Cardiac muscle cell (in vitro differentiated cells and primary cell): ENCODE results near the gene PRKX. TPM values are rescaled to one million over a fixed set of nuclear protein-coding genes. Genes with fewer than 3 reads are reported as not detected.
"Not testable (repeated sequence)": the region's sequence is repeated elsewhere in the genome, so short reads cannot be mapped to it uniquely, and the experiment has no call there.

ENCODE experiments used
- DNase-seq, 2 donors: peaks; one replicate each; pipeline versions ENCODE4 v3.0.0 to v3.0.0-alpha.2; 2010 to 2017; ENCODE audit warnings: low read depth in 1 of 2, low spot score in 1 of 2
- H3K27ac ChIP-seq: fragments of 200-600 bp; sonication (generic); 2 replicates; pipeline ENCODE4 v1.5.1; 2016
- H3K27me3 ChIP-seq: fragments of 200-600 bp; sonication (generic); 2 replicates; pipeline ENCODE4 v1.6.0; 2016; ENCODE audit warnings: control low read depth
- H3K36me3 ChIP-seq: fragments of 200-600 bp; sonication (generic); 2 replicates; pipeline ENCODE4 v1.5.1; 2016; ENCODE audit warnings: control low read depth
- H3K4me1 ChIP-seq: fragments of 200-600 bp; sonication (generic); 2 replicates; pipeline ENCODE4 v1.8.1; 2017; ENCODE audit warnings: low read depth, mild to moderate bottlenecking, mixed run types
- H3K4me3 ChIP-seq: fragments of 200-600 bp; sonication (generic); 2 replicates; pipeline ENCODE4 v1.5.1; 2016; ENCODE audit warnings: mild to moderate bottlenecking
- H3K9me3 ChIP-seq: fragments of 200-600 bp; sonication (generic); 2 replicates; pipeline ENCODE4 v1.5.1; 2017; ENCODE audit warnings: low read depth, mild to moderate bottlenecking, control low read depth
- polyA plus RNA-seq: library from polyadenylated mRNA; unstranded; fragments of >200 nt; fragmentation: Nextera tagmentation; extraction: Ambion mirVana; gene quantifications from 2 replicates; pipeline ENCODE4 v1.2.1, GENCODE V29; 2016
- total RNA-seq: library from RNA; depleted of rRNA; stranded (reverse); fragments of >200 nt; gene quantifications from 2 replicates; pipeline ENCODE4 v1.2.3, GENCODE V29; 2016
- TF ChIP-seq, protein P1 (sequence below): IDR thresholded peaks from 2 replicates; pipeline ENCODE4 v1.5.1; 2012; ENCODE audit warnings: low read depth, mild to moderate bottlenecking, low read length

The PRKX gene
- total and polyA plus RNA-seq, 2 experiments from 2014 or later: 8.4 to 12.2 TPM

DNA sequence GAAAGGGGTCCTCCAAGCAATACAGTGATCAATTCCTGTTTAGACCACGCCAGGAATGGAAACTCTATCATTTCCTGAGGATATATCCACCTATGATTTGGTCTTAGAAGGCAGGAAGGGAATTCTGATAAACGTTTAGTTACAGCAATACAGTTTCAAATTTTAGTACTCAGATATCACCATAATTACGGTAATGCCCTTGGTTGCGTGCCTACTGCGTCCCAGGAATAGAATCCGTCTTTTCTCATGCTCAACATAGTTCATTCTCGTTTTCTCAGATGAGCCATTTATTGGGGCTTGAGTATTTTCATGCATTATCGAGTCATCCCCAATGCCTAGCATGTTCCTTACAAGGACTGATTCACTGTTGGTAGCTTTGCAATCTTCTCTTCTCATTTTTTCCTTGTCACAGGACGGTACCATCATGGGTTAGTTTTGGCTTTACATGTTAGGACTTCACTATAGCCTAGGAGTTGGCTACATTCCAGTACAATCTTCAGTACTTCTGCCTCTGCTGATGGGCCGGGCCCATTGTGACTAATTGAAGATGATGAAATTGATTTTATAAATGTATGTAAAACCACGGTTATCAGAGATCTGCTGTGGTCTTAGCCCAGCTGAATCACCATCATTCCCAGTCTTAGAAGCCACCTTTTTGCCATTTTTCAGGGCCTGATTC lies 4.4 kb upstream of the PRKX start:
- no peaks in the 10 kb centered on the region for H3K9me3 ChIP-seq
- peak in 1 of 2 donors; percentile 64 for DNase-seq
- H3K36me3 ChIP-seq: no peaks in the 10 kb centered on the region
- TF ChIP-seq, protein P1, sequence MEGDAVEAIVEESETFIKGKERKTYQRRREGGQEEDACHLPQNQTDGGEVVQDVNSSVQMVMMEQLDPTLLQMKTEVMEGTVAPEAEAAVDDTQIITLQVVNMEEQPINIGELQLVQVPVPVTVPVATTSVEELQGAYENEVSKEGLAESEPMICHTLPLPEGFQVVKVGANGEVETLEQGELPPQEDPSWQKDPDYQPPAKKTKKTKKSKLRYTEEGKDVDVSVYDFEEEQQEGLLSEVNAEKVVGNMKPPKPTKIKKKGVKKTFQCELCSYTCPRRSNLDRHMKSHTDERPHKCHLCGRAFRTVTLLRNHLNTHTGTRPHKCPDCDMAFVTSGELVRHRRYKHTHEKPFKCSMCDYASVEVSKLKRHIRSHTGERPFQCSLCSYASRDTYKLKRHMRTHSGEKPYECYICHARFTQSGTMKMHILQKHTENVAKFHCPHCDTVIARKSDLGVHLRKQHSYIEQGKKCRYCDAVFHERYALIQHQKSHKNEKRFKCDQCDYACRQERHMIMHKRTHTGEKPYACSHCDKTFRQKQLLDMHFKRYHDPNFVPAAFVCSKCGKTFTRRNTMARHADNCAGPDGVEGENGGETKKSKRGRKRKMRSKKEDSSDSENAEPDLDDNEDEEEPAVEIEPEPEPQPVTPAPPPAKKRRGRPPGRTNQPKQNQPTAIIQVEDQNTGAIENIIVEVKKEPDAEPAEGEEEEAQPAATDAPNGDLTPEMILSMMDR: no peak
- no peak overlapping the region for H3K27ac ChIP-seq
- peaks cover 21% of the 10 kb centered on the region for H3K27me3 ChIP-seq
- H3K4me1 ChIP-seq: no peaks in the 10 kb centered on the region
- H3K4me3 ChIP-seq: no peak overlapping the region

DNA sequence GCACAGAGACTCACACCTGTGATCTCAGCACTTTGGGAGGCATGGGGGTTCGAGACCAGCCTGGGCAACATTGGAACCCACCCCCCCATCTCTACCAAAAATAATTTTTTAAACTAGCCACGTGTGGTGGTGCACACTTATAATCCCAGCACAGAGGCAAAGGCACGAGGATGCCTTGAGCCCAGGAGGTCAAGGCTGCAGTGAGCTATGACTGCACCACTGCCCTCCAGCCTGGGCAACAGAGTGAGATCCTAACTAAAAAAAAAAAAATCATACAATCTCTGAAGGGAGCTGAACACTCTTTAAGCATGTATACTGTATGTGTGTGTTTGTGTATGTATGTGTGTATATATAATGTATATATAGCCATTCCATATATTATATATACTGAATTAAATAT lies 2.5 kb upstream of the PRKX start:
- Histone ChIP-seq H3K27me3 (peaks cover 26% of the 10 kb centered on the region), H3K4me3 (no peak overlapping the region), H3K36me3 (no peaks in the 10 kb centered on the region), H3K27ac (no peak overlapping the region), H3K9me3 (no peaks in the 10 kb centered on the region), H3K4me1 (no peaks in the 10 kb centered on the region)
- TF ChIP-seq, protein P1: no peak
- no peak for DNase-seq

GRCh38 chrX:3714706-3715479 lies 1.4 kb upstream of the PRKX start:
- peaks cover 26% of the 10 kb centered on the region for H3K27me3 ChIP-seq
- H3K9me3 ChIP-seq, H3K27ac ChIP-seq, H3K4me3 ChIP-seq, H3K4me1 ChIP-seq, H3K36me3 ChIP-seq, DNase-seq: not testable (repeated sequence)

DNA sequence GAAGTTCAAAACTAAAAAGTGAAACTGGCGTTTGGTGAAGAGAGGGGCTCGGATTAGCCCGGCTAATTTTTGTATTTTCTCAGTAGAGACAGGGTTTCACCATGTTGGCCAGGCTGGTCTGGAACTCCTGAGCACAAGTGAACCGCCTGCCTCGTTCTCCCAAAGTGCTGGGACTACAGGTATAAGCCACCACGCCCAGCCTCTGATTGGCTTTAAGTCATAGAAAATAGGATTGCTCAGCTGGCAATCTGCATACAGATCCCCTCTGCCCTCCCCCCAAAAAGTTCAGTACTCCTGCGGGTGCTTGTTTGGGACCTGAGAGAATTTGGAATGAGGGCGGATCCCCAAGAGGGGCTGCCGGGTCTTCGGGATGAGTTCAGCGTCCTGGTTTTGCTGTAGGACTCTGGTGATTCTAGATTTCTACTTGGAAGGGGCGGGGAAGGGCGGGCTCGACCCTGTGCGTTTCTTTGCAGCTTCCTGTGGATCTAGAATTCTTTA lies 537 bp upstream of the PRKX start:
- Histone ChIP-seq H3K4me1 (no peaks in the 10 kb centered on the region), H3K36me3 (no peaks in the 10 kb centered on the region), H3K27ac (no peak overlapping the region), H3K9me3 (no peaks in the 10 kb centered on the region), H3K4me3 (peak overlapping the region; percentile 76), H3K27me3 (peaks cover 26% of the 10 kb centered on the region)
- TF ChIP-seq, protein P1: no peak
- DNase-seq: no peak

GRCh38 chrX:3712870-3713224 lies 602 bp downstream of the PRKX start:
- TF ChIP-seq, protein P1: no peak
- Histone ChIP-seq H3K27ac (no peak overlapping the region), H3K9me3 (no peaks in the 10 kb centered on the region), H3K4me1 (no peaks in the 10 kb centered on the region), H3K36me3 (no peaks in the 10 kb centered on the region), H3K4me3 (peak overlapping the region; percentile 76), H3K27me3 (peaks cover 26% of the 10 kb centered on the region)
- no peak for DNase-seq
